PC-3 (cell line): ENCODE measurements around the gene EHD4. TPM values are rescaled to one million over a fixed set of nuclear protein-coding genes. Genes with fewer than 3 reads are reported as not detected.

ENCODE experiments used
- ATAC-seq: fragments of 200-7000 bp; cut with Tn5 transposase; 2 replicates; pipeline ENCODE4 v1.9.1; 2020; ENCODE audit warnings: mild to moderate bottlenecking, moderate library complexity
- BruUV-seq: library from RNA; stranded (reverse); fragments of 400-500 nt; replicated peaks from 2 replicates; lab custom pipeline; 2021; lab: Mats Ljungman, UMichigan
- CTCF ChIA-PET: fragments of 300-600 bp; sonication (Branson Sonifier 250); formaldehyde crosslinking; loops from one replicate; lab custom pipeline; 2022; ENCODE audit warnings: antibody characterized with exemption; lab: Charles Lee
- POLR2A ChIA-PET: fragments of 300-600 bp; sonication (Branson Sonifier 250); formaldehyde crosslinking; loops from one replicate; lab custom pipeline; 2022; ENCODE audit warnings: antibody characterized with exemption; ENCODE audit not compliant: unreplicated experiment; lab: Charles Lee
- DNase-seq: peaks from one replicate; pipeline ENCODE4 v3.0.0-alpha.2; 2015
- H2AFZ ChIP-seq: fragments of 300-600 bp; sonication (generic); 2 replicates; pipeline ENCODE4 v1.6.0; 2016; ENCODE audit warnings: antibody characterized with exemption, low read length
- H3F3A ChIP-seq: fragments of 300-600 bp; sonication (generic); one replicate; pipeline ENCODE4 v1.6.0; 2017; ENCODE audit warnings: antibody characterized with exemption, low read length, control low read depth, mild to moderate bottlenecking; ENCODE audit not compliant: unreplicated experiment
- H3K27ac ChIP-seq: fragments of 300-600 bp; sonication (generic); 2 replicates; pipeline ENCODE4 v1.5.1; 2016; ENCODE audit warnings: mild to moderate bottlenecking, low read length
- H3K27me3 ChIP-seq: fragments of 300-600 bp; sonication (generic); 2 replicates; pipeline ENCODE4 v1.6.1; 2016; ENCODE audit warnings: low read length, mixed read lengths
- H3K36me3 ChIP-seq: fragments of 300-600 bp; sonication (generic); 2 replicates; pipeline ENCODE4 v1.6.1; 2016; ENCODE audit warnings: low read depth, mixed run types, low read length, mixed read lengths
- H3K4me1 ChIP-seq: fragments of 300-600 bp; sonication (generic); 2 replicates; pipeline ENCODE4 v1.5.1; 2016; ENCODE audit warnings: low read length; ENCODE audit not compliant: insufficient read depth
- H3K4me2 ChIP-seq: fragments of 300-600 bp; sonication (generic); 2 replicates; pipeline ENCODE4 v1.6.0; 2016; ENCODE audit warnings: low read length
- H3K4me3 ChIP-seq: fragments of 300-600 bp; sonication (generic); 2 replicates; pipeline ENCODE4 v1.5.1; 2016; ENCODE audit warnings: mild to moderate bottlenecking, low read length, mixed read lengths
- H3K79me2 ChIP-seq: fragments of 300-600 bp; sonication (generic); 2 replicates; pipeline ENCODE4 v1.6.1; 2017; ENCODE audit warnings: low read length, mixed read lengths
- H3K9ac ChIP-seq: fragments of 300-600 bp; sonication (generic); 2 replicates; pipeline ENCODE4 v1.6.0; 2016; ENCODE audit warnings: mild to moderate bottlenecking, low read length
- H3K9me2 ChIP-seq: fragments of 300-600 bp; sonication (generic); replicated peaks from 2 replicates; pipeline ENCODE4 v1.6.1; 2016; ENCODE audit warnings: mixed run types, low read length, mixed read lengths
- H3K9me3 ChIP-seq: fragments of 300-600 bp; sonication (generic); 2 replicates; pipeline ENCODE4 v1.6.1; 2016; ENCODE audit warnings: low read length, mixed read lengths
- H4K20me1 ChIP-seq: fragments of 300-600 bp; sonication (generic); 2 replicates; pipeline ENCODE4 v1.6.1; 2016; ENCODE audit warnings: low read length, mixed read lengths
- CTCF ChIP-seq: fragments of 300-600 bp; sonication (generic); conservative IDR thresholded peaks from 2 replicates; pipeline ENCODE4 v1.5.1; 2017; ENCODE audit warnings: antibody characterized with exemption, low read depth, mild to moderate bottlenecking, low read length
- EZH2 ChIP-seq: fragments of 300-600 bp; sonication (generic); IDR thresholded peaks from one replicate; pipeline ENCODE4 v1.6.1; 2017; ENCODE audit warnings: antibody characterized with exemption, mild to moderate bottlenecking, low read length; ENCODE audit not compliant: unreplicated experiment
- EZH2phosphoT487 ChIP-seq: fragments of 300-600 bp; sonication (generic); IDR thresholded peaks from 2 replicates; pipeline ENCODE4 v1.6.1; 2018; ENCODE audit warnings: mild to moderate bottlenecking, antibody characterized with exemption, low read length, borderline replicate concordance
- intact Hi-C: fragments of 100-400 bp; cut with micrococcal nuclease; formaldehyde crosslinking; loops from 2 replicates; pipeline ENCODE4 v1.9.0; 2023
- total RNA-seq: library from RNA; depleted of rRNA; stranded (reverse); fragments of >200 nt; gene quantifications from 2 replicates; pipeline ENCODE4 v1.2.3, GENCODE V29; 2014

EHD4 gene
- total RNA-seq, 1 experiment from 2014 or later: 57.8 TPM

- H4K20me1 ChIP-seq: peaks cover 54% of the 10 kb centered on the region
- H3K9me3 ChIP-seq: no peaks in the 10 kb centered on the region
- POLR2A ChIA-PET: no interaction called here
- peak; percentile 12; the same call in 1 of the 2 replicates for ATAC-seq
- H3K9ac ChIP-seq: no peak overlapping the region
- H2AFZ ChIP-seq: no peak overlapping the region
- BruUV-seq: no TSS peak
- intact Hi-C loops: no loop called here
- H3K4me3 ChIP-seq: no peak overlapping the region
- peaks cover 93% of the 10 kb centered on the region for H3K79me2 ChIP-seq
- no peaks in the 10 kb centered on the region for H3K9me2 ChIP-seq
- no peak overlapping the region for H3K4me2 ChIP-seq
- peaks cover 5% of the 10 kb centered on the region; the same call in 1 of the 2 replicates for H3K36me3 ChIP-seq
- CTCF ChIA-PET: no interaction called here
- no peaks in the 10 kb centered on the region for H3K27me3 ChIP-seq
- no peak overlapping the region for H3K27ac ChIP-seq
- TF ChIP-seq EZH2phosphoT487: no peak
- TF ChIP-seq EZH2: no peak
- TF ChIP-seq CTCF: no peak
- H3K4me1 ChIP-seq: peaks cover 38% of the 10 kb centered on the region
- DNase-seq: peak; percentile 31
- H3F3A ChIP-seq: no peaks in the 10 kb centered on the region
These were observed 6.6 kb downstream of the EHD4 start for GRCh38 chr15:41965441-41966413.

- BruUV-seq: no TSS peak
- no peak; the same call in 1 of the 2 replicates for ATAC-seq
- no peak overlapping the region for H3K9ac ChIP-seq
- H3K36me3 ChIP-seq: peaks cover 3% of the 10 kb centered on the region; the same call in 1 of the 2 replicates
- TF ChIP-seq EZH2 (no peak), EZH2phosphoT487 (no peak), CTCF (no peak)
- peaks cover 31% of the 10 kb centered on the region for H3K4me1 ChIP-seq
- no peaks in the 10 kb centered on the region for H3K9me2 ChIP-seq
- intact Hi-C loops: loop anchor here (1.0 kb wide), 1 partner anchor 14 kb away; no protein-coding TSS in a partner anchor
- ChIA-PET POLR2A (interaction anchor here (1.0 kb wide), 1 partner anchor 27 kb away, joined by 4 read pairs; no protein-coding TSS in a partner anchor), CTCF (interaction anchor here (0.7 to 1.0 kb wide), 2 partner anchors 21 to 123 kb away, joined by 3 read pairs; no protein-coding TSS in a partner anchor)
- H2AFZ ChIP-seq: no peak overlapping the region
- no peak for DNase-seq
- 0 out of 2 replicates have a peak overlapping the region, but pooled peaks have one; percentile 1 for H3K4me3 ChIP-seq
- H3K79me2 ChIP-seq: peaks cover 92% of the 10 kb centered on the region
- no peaks in the 10 kb centered on the region for H3K27me3 ChIP-seq
- peaks cover 37% of the 10 kb centered on the region for H4K20me1 ChIP-seq
- H3K4me2 ChIP-seq: peak overlapping the region; percentile 60
- peak overlapping the region; percentile 57 for H3K27ac ChIP-seq
- no peaks in the 10 kb centered on the region for H3F3A ChIP-seq
- H3K9me3 ChIP-seq: no peaks in the 10 kb centered on the region
These were observed 10.7 kb downstream of the EHD4 start for GRCh38 chr15:41961595-41962202.
